ENCODE data around the gene C1orf53.

Gene C1orf53

DNA sequence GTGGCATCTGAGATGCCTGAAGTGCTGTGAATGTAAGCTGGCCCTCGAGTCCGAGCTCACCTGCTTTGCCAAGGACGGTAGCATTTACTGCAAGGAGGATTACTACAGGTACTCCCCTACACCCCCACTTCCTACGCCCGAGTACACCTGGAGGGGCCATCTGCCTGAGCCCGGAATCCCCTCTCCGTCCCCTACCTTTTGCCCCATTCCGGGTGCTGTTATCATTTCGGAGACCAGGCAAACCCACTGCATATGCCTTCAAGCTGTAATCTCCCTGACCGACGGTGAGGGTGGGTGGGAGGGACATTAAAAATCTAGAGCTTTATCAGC is 17.6 kb downstream of the C1orf53 start:
- no peak overlapping the region for H3K27ac ChIP-seq
- TF ChIP-seq, protein P1, sequence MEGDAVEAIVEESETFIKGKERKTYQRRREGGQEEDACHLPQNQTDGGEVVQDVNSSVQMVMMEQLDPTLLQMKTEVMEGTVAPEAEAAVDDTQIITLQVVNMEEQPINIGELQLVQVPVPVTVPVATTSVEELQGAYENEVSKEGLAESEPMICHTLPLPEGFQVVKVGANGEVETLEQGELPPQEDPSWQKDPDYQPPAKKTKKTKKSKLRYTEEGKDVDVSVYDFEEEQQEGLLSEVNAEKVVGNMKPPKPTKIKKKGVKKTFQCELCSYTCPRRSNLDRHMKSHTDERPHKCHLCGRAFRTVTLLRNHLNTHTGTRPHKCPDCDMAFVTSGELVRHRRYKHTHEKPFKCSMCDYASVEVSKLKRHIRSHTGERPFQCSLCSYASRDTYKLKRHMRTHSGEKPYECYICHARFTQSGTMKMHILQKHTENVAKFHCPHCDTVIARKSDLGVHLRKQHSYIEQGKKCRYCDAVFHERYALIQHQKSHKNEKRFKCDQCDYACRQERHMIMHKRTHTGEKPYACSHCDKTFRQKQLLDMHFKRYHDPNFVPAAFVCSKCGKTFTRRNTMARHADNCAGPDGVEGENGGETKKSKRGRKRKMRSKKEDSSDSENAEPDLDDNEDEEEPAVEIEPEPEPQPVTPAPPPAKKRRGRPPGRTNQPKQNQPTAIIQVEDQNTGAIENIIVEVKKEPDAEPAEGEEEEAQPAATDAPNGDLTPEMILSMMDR (conservative IDR thresholded peaks at IDR 0.05), result no peak

DNA sequence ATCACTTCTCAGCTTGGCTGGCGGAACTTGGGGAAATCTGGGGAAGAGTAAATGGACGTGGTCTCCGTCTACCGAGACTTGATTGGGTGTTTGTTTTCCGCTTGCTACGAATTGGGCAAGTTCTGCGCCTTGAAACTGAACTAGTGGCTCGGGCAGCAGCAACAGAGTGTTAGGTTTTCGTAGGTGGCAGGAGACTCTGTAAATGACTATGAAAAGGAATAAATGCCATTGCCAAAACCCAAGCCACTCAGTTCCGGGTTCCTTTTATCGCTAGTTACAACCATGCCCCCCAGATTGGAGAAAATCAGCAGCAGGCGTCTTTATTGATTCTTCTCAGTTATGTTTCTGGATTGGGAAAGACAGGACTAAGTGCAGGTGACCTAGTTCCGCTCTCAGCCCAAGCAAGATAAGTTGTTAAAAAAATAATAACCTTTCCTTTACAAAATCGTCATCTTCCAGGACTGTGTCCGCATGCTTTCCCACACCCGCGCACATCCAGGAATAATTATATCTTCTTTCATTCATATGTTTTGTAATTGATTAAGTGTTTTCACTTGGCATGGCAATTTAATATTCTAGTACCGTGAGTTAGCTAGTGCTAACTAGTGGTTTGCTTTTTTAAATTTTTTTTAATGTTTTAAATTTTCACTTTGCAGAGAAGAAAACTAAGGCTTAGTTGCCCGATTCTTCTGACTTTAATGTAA is 18.1 kb downstream of the C1orf53 start:
- TF ChIP-seq, protein P1 (conservative IDR thresholded peaks at IDR 0.05), result no peak
- H3K27ac ChIP-seq, result no peak overlapping the region

DNA sequence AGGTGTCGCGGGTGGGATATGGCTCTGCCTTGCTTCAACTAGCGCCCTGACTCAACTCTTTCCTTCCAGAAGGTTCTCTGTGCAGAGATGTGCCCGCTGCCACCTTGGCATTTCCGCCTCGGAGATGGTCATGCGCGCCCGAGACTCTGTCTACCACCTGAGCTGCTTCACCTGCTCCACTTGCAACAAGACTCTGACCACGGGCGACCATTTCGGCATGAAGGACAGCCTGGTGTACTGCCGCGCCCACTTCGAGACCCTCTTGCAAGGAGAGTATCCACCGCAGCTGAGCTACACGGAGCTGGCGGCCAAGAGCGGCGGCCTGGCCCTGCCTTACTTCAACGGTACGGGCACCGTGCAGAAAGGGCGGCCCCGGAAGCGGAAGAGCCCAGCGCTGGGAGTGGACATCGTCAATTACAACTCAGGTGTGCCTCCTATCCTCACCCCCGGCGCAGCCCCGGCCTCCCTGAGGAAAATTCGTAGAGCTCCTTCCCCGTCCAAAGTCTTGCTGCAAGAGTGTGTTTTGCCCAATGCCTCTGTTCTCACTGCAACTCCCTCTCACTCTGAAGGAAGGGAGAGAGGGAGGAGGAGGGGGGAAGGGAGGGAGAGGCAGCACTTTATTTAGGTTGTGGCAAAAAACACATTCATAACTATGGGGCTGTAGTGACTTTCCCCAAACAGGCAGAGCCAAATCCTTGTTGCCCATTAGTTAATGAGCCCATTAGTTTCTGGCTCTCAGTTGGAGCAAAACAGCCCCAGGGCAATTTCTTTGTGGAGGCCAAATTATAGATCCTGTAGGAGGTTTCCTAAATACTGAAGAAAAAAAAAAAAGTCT is 19.0 kb downstream of the C1orf53 start:
- no peak overlapping the region for H3K27ac ChIP-seq
- TF ChIP-seq, protein P1 (conservative IDR thresholded peaks at IDR 0.05), result no peak

DNA sequence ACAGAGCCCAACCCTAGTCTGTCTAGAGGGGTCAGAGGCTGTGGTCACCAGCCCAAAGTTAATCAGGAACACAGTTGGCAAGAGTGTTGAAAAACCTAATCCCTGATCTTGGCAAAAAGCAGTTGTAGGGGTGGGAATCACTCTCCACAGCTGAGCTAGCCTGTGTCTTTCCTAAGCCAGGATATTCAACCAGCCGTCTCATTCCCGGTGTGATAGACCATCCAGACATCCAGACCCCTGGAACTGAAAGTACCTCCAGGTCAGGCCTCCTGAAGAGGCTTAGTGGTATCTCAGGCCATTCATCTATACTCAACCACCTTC is 19.6 kb downstream of the C1orf53 start:
- no peak overlapping the region for H3K27ac ChIP-seq
- TF ChIP-seq, protein P1 (conservative IDR thresholded peaks at IDR 0.05), result no peak

DNA sequence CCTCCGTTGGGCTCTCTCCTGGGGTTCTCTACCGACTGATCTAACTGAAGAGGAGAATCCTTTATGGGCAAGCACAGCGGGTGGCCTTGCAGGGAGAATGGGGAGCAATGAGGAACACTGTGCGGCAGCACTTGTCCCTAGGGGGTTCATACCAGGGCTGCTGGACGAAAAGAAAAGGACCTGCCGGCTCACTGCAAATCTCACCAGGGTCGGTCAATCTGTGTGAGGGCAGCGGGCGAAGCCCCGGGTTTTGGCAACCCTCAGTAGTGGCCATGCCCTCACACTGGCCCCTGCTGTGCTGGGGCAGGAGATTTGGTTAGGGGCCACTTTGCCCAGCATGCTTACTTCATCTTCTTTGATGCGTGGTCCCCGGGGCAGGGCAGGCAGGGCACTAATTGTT is 20.6 kb downstream of the C1orf53 start:
- H3K27ac ChIP-seq, result no peak overlapping the region
- TF ChIP-seq, protein P1 (conservative IDR thresholded peaks at IDR 0.05), result no peak

DNA sequence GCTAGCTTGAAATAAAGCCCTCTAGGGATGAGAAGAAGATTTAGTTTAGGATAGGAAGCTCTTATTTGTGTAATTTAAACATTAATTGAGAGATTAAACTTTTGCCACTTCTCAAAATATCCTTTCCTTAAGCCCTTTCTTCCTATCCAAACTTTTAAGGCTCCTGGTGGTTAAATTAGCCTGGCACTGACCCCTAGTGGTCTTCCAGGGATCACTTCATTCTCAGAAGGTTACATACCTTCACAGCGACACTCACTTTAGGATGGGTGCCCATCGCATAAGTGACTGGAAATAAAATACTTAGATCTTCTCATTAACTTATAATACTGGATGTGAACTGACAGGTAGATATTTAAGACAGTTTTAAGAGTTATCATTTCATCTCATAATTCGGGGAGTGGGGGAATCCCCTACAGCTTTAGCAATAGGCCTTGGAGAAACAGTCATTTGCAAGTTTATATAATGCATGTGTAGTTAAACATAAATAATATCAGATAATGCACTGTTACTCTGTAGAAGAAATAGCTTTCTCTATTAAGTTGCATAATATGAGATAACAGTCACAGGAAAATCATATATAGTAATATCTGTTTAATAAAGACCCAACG is 22.2 kb downstream of the C1orf53 start:
- TF ChIP-seq, protein P1 (conservative IDR thresholded peaks at IDR 0.05), result peak; percentile 84
- H3K27ac ChIP-seq, result no peak overlapping the region

DNA sequence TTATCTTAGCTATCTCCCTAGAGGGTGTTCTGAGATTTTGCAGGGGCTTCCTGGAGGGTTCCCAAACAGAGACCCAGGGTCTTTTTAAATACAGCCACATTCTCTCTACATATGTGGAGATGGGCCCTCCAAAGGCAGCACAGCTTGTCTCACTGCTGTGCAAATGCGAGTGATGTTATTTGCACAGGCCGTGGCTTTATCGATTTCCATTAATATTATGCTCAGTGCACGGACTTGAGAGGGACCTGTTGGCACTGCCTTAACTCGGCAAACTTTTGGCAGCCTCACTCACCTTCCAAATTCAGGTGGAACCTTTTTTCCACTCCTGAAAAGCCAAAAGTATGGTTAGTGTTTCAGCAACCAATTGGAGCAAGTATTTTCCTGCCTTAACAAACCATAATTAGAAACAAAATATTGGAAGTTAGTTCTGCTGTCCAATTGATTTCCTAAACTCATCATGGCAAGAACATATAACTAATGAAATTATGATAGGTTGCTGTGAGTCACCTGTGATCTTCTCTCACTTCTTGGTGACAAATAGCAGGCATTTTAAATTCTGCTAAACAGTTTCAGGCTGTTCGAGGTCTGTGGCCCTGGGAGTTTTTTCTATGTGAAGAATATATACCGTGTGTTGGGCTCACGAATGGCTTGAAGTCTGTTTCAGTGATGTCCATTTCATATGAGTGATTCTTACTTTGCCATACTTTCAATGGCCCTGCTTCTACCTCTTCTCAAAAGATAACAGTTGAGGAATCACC is 25.7 kb downstream of the C1orf53 start:
- TF ChIP-seq, protein P1 (conservative IDR thresholded peaks at IDR 0.05), result no peak
- H3K27ac ChIP-seq, result peak overlapping the region; percentile 67

Data from VCaP (cell line).